Astrocyte (in vitro differentiated cells and primary cell): ENCODE measurements around the gene MPRIP. TPM values are rescaled to one million over a fixed set of nuclear protein-coding genes. Genes with fewer than 3 reads are reported as not detected.

Experiments used
- DNase-seq: peaks from one replicate; pipeline ENCODE4 v3.0.0-alpha.2; 2010; ENCODE audit warnings: low read depth
- FAIRE-seq: peaks from 2 replicates; lab custom pipeline; 2011; peaks lifted over from hg19 to GRCh38; lab: Jason Lieb, UNC
- H2AFZ ChIP-seq: 2 replicates; pipeline ENCODE4 v1.6.0; 2012; ENCODE audit warnings: low read depth, low read length, inconsistent platforms
- H3K27ac ChIP-seq: 2 replicates; pipeline ENCODE4 v1.5.1; 2011; ENCODE audit warnings: low read depth, low read length, inconsistent platforms
- H3K27me3 ChIP-seq: 2 replicates; pipeline ENCODE4 v1.6.0; 2011; ENCODE audit warnings: low read length, inconsistent platforms; ENCODE audit not compliant: insufficient read depth
- H3K36me3 ChIP-seq: 2 replicates; pipeline ENCODE4 v1.5.1; 2011; ENCODE audit warnings: low read length, inconsistent platforms; ENCODE audit not compliant: insufficient read depth
- H3K4me1 ChIP-seq: 2 replicates; pipeline ENCODE4 v1.5.1; 2011; ENCODE audit warnings: low read length, inconsistent platforms; ENCODE audit not compliant: insufficient read depth
- H3K4me2 ChIP-seq: 2 replicates; pipeline ENCODE4 v1.6.0; 2012; ENCODE audit warnings: low read length, inconsistent platforms
- H3K4me3 ChIP-seq: 2 replicates; pipeline ENCODE4 v1.5.1; 2011; ENCODE audit warnings: low read depth, mild to moderate bottlenecking, low read length, inconsistent platforms; ENCODE audit not compliant: insufficient read depth
- H3K79me2 ChIP-seq: 2 replicates; pipeline ENCODE4 v1.6.0; 2012; ENCODE audit warnings: mild to moderate bottlenecking, low read length, inconsistent platforms; ENCODE audit not compliant: insufficient read depth
- H3K9ac ChIP-seq: 2 replicates; pipeline ENCODE4 v1.6.0; 2012; ENCODE audit warnings: mild to moderate bottlenecking, low read length, inconsistent platforms
- H3K9me3 ChIP-seq: 2 replicates; pipeline ENCODE4 v1.5.1; 2012; ENCODE audit warnings: low read depth, mild to moderate bottlenecking, low read length, inconsistent platforms; ENCODE audit not compliant: insufficient read depth
- H4K20me1 ChIP-seq: 2 replicates; pipeline ENCODE4 v1.6.0; 2012; ENCODE audit warnings: low read length, inconsistent platforms; ENCODE audit not compliant: insufficient read depth
- H3K27ac Mint-ChIP-seq: one replicate; pipeline ENCODE4 v1.8.0; 2021; ENCODE audit warnings: mild to moderate bottlenecking, mixed read lengths; ENCODE audit not compliant: unreplicated experiment
- H3K27me3 Mint-ChIP-seq: one replicate; pipeline ENCODE4 v1.8.0; 2021; ENCODE audit warnings: low read depth, mixed read lengths; ENCODE audit not compliant: unreplicated experiment
- H3K36me3 Mint-ChIP-seq: one replicate; pipeline ENCODE4 v1.8.0; 2021; ENCODE audit warnings: low read depth, mixed read lengths; ENCODE audit not compliant: unreplicated experiment
- H3K4me1 Mint-ChIP-seq: one replicate; pipeline ENCODE4 v1.8.0; 2021; ENCODE audit warnings: low read depth, mixed read lengths; ENCODE audit not compliant: unreplicated experiment
- H3K4me3 Mint-ChIP-seq: one replicate; pipeline ENCODE4 v1.8.0; 2021; ENCODE audit warnings: mild to moderate bottlenecking, moderate library complexity, mixed read lengths; ENCODE audit not compliant: unreplicated experiment
- H3K9me3 Mint-ChIP-seq: one replicate; pipeline ENCODE4 v1.8.0; 2021; ENCODE audit warnings: mild to moderate bottlenecking, mixed read lengths; ENCODE audit not compliant: unreplicated experiment
- CTCF ChIP-seq: IDR thresholded peaks from 2 replicates; pipeline ENCODE4 v1.5.1; 2011; ENCODE audit warnings: low read depth, mild to moderate bottlenecking, inconsistent platforms, low read length, moderate library complexity; ENCODE audit not compliant: insufficient read depth
- EZH2 ChIP-seq: IDR thresholded peaks from 2 replicates; pipeline ENCODE4 v1.6.1; 2012; ENCODE audit warnings: mild to moderate bottlenecking, low read length, inconsistent platforms; ENCODE audit not compliant: insufficient read depth
- total RNA-seq: library from RNA; stranded (reverse); gene quantifications from 2 replicates; pipeline ENCODE4 v1.2.1, GENCODE V29; 2021

Gene MPRIP
- total RNA-seq, 1 donor from 2014 or later = 176 TPM

- Histone ChIP-seq H3K27ac (no peak overlapping the region), H3K27me3 (no peaks in the 10 kb centered on the region), H3K9ac (no peak overlapping the region), H3K4me2 (no peak overlapping the region), H3K4me1 (peaks cover 30% of the 10 kb centered on the region), H3K4me3 (no peak overlapping the region), H4K20me1 (peaks cover 100% of the 10 kb centered on the region), H2AFZ (no peak overlapping the region), H3K79me2 (peaks cover 100% of the 10 kb centered on the region), H3K9me3 (no peaks in the 10 kb centered on the region), H3K36me3 (peaks cover 20% of the 10 kb centered on the region)
- no peaks in the 10 kb centered on the region for H3K27me3 Mint-ChIP-seq
- peaks cover 1% of the 10 kb centered on the region for H3K9me3 Mint-ChIP-seq
- no peak overlapping the region for H3K4me3 Mint-ChIP-seq
- no peak for TF ChIP-seq CTCF
- TF ChIP-seq EZH2 = no peak
- no peak overlapping the region for H3K27ac Mint-ChIP-seq
- FAIRE-seq (no peak), DNase-seq (no peak)
- H3K36me3 Mint-ChIP-seq = peaks cover 32% of the 10 kb centered on the region
- peaks cover 61% of the 10 kb centered on the region for H3K4me1 Mint-ChIP-seq
These were observed 33.8 kb downstream of the MPRIP start for GRCh38 chr17:17076066-17076465.

GRCh38 chr17:17077101-17077500 is 34.8 kb downstream of the MPRIP start:
- TF ChIP-seq CTCF = no peak
- no peak for TF ChIP-seq EZH2
- DNase-seq = no peak
- peaks cover 54% of the 10 kb centered on the region for H3K4me1 Mint-ChIP-seq

GRCh38 chr17:17077861-17078732 is 35.8 kb downstream of the MPRIP start:
- DNase-seq (no peak), FAIRE-seq (no peak)
- peaks cover 44% of the 10 kb centered on the region for H3K4me1 Mint-ChIP-seq

More at GRCh38 chr17:17077101-17077500, 34.8 kb downstream of the MPRIP start:
- FAIRE-seq = no peak
- Mint-ChIP-seq H3K27me3 (no peaks in the 10 kb centered on the region), H3K9me3 (peaks cover 1% of the 10 kb centered on the region), H3K36me3 (peaks cover 28% of the 10 kb centered on the region), H3K27ac (peak overlapping the region; percentile 41), H3K4me3 (no peak overlapping the region)
- Histone ChIP-seq H3K4me1 (peaks cover 33% of the 10 kb centered on the region), H3K4me2 (no peak overlapping the region), H3K9ac (no peak overlapping the region), H3K36me3 (peaks cover 20% of the 10 kb centered on the region), H2AFZ (no peak overlapping the region), H3K4me3 (no peak overlapping the region), H3K9me3 (no peaks in the 10 kb centered on the region), H3K27me3 (no peaks in the 10 kb centered on the region), H3K79me2 (peaks cover 100% of the 10 kb centered on the region), H3K27ac (no peak overlapping the region), H4K20me1 (peaks cover 100% of the 10 kb centered on the region)

More at GRCh38 chr17:17077861-17078732, 35.8 kb downstream of the MPRIP start:
- no peaks in the 10 kb centered on the region for H3K27me3 Mint-ChIP-seq
- no peaks in the 10 kb centered on the region for H3K9me3 Mint-ChIP-seq
- Histone ChIP-seq H3K9ac (no peak overlapping the region), H3K36me3 (peaks cover 25% of the 10 kb centered on the region), H2AFZ (no peak overlapping the region), H3K27me3 (no peaks in the 10 kb centered on the region), H3K79me2 (peaks cover 97% of the 10 kb centered on the region), H3K27ac (no peak overlapping the region), H3K4me1 (peaks cover 31% of the 10 kb centered on the region), H4K20me1 (peaks cover 98% of the 10 kb centered on the region), H3K4me2 (no peak overlapping the region), H3K4me3 (no peak overlapping the region), H3K9me3 (no peaks in the 10 kb centered on the region)
- H3K36me3 Mint-ChIP-seq = peaks cover 23% of the 10 kb centered on the region
- no peak overlapping the region for H3K4me3 Mint-ChIP-seq
- TF ChIP-seq EZH2 (no peak), CTCF (no peak)
- no peak overlapping the region for H3K27ac Mint-ChIP-seq
